ENCODE measurements around the gene TMEM87B.
A peak's percentile ranks its signal among the peaks of the same experiment; 100 is the strongest.

TMEM87B gene

GRCh38 chr2:112046231-112046630, 8.8 kb upstream of the TMEM87B start:
- H3K27ac Mint-ChIP-seq = no peak overlapping the region
- peaks cover 3% of the 10 kb centered on the region for H3K4me1 Mint-ChIP-seq
- DNase-seq = no peak
- H3K9me3 Mint-ChIP-seq = no peaks in the 10 kb centered on the region
- H3K4me3 Mint-ChIP-seq = no peak overlapping the region
- CTCF ChIA-PET = interaction anchor here (1.4 to 5.3 kb wide), 2 partner anchors 14 to 158 kb away, joined by 5 to 52 read pairs; no protein-coding TSS in a partner anchor
- peaks cover 27% of the 10 kb centered on the region for H3K27me3 Mint-ChIP-seq
- H3K36me3 Mint-ChIP-seq = no peaks in the 10 kb centered on the region

- DNase-seq = no peak
- peaks cover 32% of the 10 kb centered on the region for H3K27me3 Mint-ChIP-seq
- CTCF ChIA-PET = interaction anchor here (0.8 to 5.3 kb wide), 9 partner anchors 11 to 160 kb away, joined by 3 to 52 read pairs (median 4); partner anchors contain the start of gene MERTK
- H3K27ac Mint-ChIP-seq = no peak overlapping the region
- peaks cover 3% of the 10 kb centered on the region for H3K4me1 Mint-ChIP-seq
- H3K36me3 Mint-ChIP-seq = no peaks in the 10 kb centered on the region
- H3K4me3 Mint-ChIP-seq = no peak overlapping the region
- no peaks in the 10 kb centered on the region for H3K9me3 Mint-ChIP-seq
Observed at GRCh38 chr2:112047537-112048235, 7.4 kb upstream of the TMEM87B start.

- no peak for DNase-seq
- Mint-ChIP-seq H3K27me3 (peaks cover 32% of the 10 kb centered on the region), H3K36me3 (no peaks in the 10 kb centered on the region), H3K27ac (no peak overlapping the region), H3K9me3 (no peaks in the 10 kb centered on the region), H3K4me3 (no peak overlapping the region), H3K4me1 (peaks cover 3% of the 10 kb centered on the region)
- CTCF ChIA-PET = interaction anchor here (0.8 to 5.3 kb wide), 6 partner anchors 10 to 160 kb away, joined by 3 to 52 read pairs (median 4); no protein-coding TSS in a partner anchor
Observed at GRCh38 chr2:112048236-112048592, 6.9 kb upstream of the TMEM87B start.

GRCh38 chr2:112048887-112049286, 6.2 kb upstream of the TMEM87B start:
- peak; percentile 38 for DNase-seq
- Mint-ChIP-seq H3K27ac (no peak overlapping the region), H3K9me3 (no peaks in the 10 kb centered on the region), H3K4me1 (peaks cover 10% of the 10 kb centered on the region), H3K4me3 (no peak overlapping the region), H3K36me3 (no peaks in the 10 kb centered on the region), H3K27me3 (peaks cover 31% of the 10 kb centered on the region)
- CTCF ChIA-PET = interaction anchor here (0.7 to 5.3 kb wide), 7 partner anchors 9 to 161 kb away, joined by 3 to 52 read pairs (median 5); partner anchors contain the start of gene MERTK

DNA sequence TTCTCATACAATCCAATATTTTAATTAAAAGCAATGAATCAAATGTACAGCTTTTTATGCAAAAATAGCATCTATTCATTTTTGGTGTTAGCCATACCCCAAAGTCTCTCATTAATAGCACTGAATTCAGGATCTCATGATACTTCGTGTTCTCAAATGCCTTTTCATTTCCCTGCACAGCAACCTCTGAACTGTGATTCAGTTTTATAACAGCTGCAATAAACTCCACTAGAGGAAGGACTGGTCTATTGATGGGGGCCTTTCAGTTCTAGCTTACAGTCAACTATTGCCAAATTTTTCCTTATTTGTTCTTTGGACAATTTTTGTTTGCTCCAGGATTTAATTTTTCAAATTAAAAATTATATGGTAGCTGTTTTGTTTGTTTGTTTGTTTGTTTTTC, 4.8 kb upstream of the TMEM87B start:
- CTCF ChIA-PET = interaction anchor here (0.6 to 5.3 kb wide), 8 partner anchors 13 to 533 kb away, joined by 3 to 52 read pairs (median 3); no protein-coding TSS in a partner anchor
- H3K27ac Mint-ChIP-seq = no peak overlapping the region
- H3K27me3 Mint-ChIP-seq = peaks cover 19% of the 10 kb centered on the region
- no peaks in the 10 kb centered on the region for H3K36me3 Mint-ChIP-seq
- no peaks in the 10 kb centered on the region for H3K9me3 Mint-ChIP-seq
- DNase-seq = no peak
- H3K4me1 Mint-ChIP-seq = peaks cover 12% of the 10 kb centered on the region
- no peak overlapping the region for H3K4me3 Mint-ChIP-seq

- peak overlapping the region; percentile 99 for H3K27ac Mint-ChIP-seq
- peak overlapping the region; percentile 94 for H3K4me3 Mint-ChIP-seq
Observed at GRCh38 chr2:112053917-112054846, 887 bp upstream of the TMEM87B start.

GRCh38 chr2:112055730-112056625, 909 bp downstream of the TMEM87B start:
- Mint-ChIP-seq H3K27ac (peak overlapping the region; percentile 96), H3K36me3 (peaks cover 20% of the 10 kb centered on the region), H3K27me3 (peaks cover 4% of the 10 kb centered on the region), H3K4me3 (peak overlapping the region; percentile 78), H3K9me3 (no peaks in the 10 kb centered on the region), H3K4me1 (peaks cover 42% of the 10 kb centered on the region)
- peak; percentile 54 for DNase-seq
- CTCF ChIA-PET = interaction anchor here (0.9 kb wide), 1 partner anchor 8 kb away, joined by 3 read pairs; no protein-coding TSS in a partner anchor

More at GRCh38 chr2:112053917-112054846, 887 bp upstream of the TMEM87B start:
- H3K36me3 Mint-ChIP-seq = peaks cover 12% of the 10 kb centered on the region
- no peaks in the 10 kb centered on the region for H3K9me3 Mint-ChIP-seq
- peaks cover 41% of the 10 kb centered on the region for H3K4me1 Mint-ChIP-seq
- CTCF ChIA-PET = interaction anchor here (1.2 kb wide), 1 partner anchor 167 kb away, joined by 5 read pairs; no protein-coding TSS in a partner anchor
- peak; percentile 98 for DNase-seq
- peaks cover 4% of the 10 kb centered on the region for H3K27me3 Mint-ChIP-seq

- peak overlapping the region; percentile 96 for H3K27ac Mint-ChIP-seq
- H3K9me3 Mint-ChIP-seq = no peaks in the 10 kb centered on the region
- H3K4me3 Mint-ChIP-seq = peak overlapping the region; percentile 78
- no peak for DNase-seq
- H3K4me1 Mint-ChIP-seq = peaks cover 42% of the 10 kb centered on the region
- peaks cover 4% of the 10 kb centered on the region for H3K27me3 Mint-ChIP-seq
- CTCF ChIA-PET = no interaction called here
- H3K36me3 Mint-ChIP-seq = peaks cover 24% of the 10 kb centered on the region
Observed at GRCh38 chr2:112056626-112056987, 1.5 kb downstream of the TMEM87B start.

DNA sequence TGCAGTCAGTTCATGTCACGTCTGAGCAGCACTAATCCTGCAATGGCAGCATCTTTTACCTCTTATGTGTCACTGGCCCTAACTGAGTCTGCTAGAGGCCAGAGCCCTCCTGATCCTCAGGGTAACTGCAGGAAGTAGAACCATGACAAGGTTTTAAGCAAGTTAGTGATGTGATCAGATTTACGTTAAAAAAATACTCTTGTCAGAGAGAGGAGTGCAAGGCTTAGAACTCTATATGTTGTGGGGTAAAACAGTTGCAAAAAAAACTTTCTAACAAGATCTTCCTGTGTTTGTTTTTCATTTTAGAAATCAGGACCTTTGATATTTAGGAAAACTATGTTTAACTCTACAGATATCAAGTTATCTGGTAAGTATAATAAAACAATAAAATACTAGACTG, 4.6 kb downstream of the TMEM87B start:
- Mint-ChIP-seq H3K27me3 (no peaks in the 10 kb centered on the region), H3K4me1 (peaks cover 51% of the 10 kb centered on the region), H3K27ac (no peak overlapping the region), H3K9me3 (no peaks in the 10 kb centered on the region), H3K4me3 (no peak overlapping the region), H3K36me3 (peaks cover 54% of the 10 kb centered on the region)
- CTCF ChIA-PET = interaction anchor here (1.9 kb wide), 1 partner anchor 13 kb away, joined by 5 read pairs; no protein-coding TSS in a partner anchor
- DNase-seq = no peak

DNA sequence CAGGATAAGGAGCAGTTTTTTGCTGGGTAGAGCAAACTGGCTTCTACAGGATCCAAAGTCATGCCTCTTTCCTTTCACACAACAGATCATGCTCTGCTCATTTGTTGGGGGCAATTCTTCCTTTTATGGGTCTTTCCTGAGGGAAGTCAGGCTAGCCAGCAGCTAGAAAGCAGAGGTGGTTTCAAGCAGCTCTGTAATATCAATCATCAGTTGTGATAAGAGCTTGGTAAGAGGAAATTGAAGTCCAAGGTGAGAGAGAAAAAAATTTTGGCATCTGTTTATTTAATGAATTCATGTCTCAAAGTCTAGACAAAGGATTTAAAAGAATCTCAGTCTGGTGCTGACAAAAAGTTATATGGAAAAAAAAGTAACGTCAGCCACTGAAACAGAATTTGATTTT, 6.2 kb downstream of the TMEM87B start:
- CTCF ChIA-PET = no interaction called here
- no peak for DNase-seq
- H3K4me3 Mint-ChIP-seq = no peak overlapping the region
- peaks cover 56% of the 10 kb centered on the region for H3K4me1 Mint-ChIP-seq
- peaks cover 61% of the 10 kb centered on the region for H3K36me3 Mint-ChIP-seq
- no peaks in the 10 kb centered on the region for H3K9me3 Mint-ChIP-seq
- no peak overlapping the region for H3K27ac Mint-ChIP-seq
- H3K27me3 Mint-ChIP-seq = no peaks in the 10 kb centered on the region

DNA sequence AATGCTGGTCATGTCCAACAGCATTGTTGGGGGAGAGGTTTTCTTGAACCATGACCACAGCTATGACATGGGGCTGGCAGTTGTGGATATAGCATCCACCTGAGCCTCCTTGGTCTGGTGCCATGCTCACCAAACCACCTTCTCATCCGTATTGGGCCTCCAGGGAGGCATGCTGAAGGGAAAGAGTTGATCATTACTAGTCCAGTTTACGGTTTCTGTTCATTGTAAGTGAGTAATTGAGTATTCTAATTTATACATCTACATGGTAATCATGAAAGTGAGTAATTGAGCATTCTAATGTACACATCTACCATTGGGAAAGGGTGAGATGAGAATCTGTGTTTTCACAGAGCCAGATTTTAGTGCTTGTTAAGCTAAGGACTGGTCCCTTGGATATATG, 6.8 kb downstream of the TMEM87B start:
- CTCF ChIA-PET = no interaction called here

GRCh38 chr2:112062894-112063293, 7.8 kb downstream of the TMEM87B start:
- H3K4me1 Mint-ChIP-seq = peaks cover 45% of the 10 kb centered on the region
- H3K27ac Mint-ChIP-seq = no peak overlapping the region
- CTCF ChIA-PET = interaction anchor here (1.7 kb wide), 1 partner anchor 13 kb away, joined by 6 read pairs; no protein-coding TSS in a partner anchor
- no peak for DNase-seq
- H3K9me3 Mint-ChIP-seq = no peaks in the 10 kb centered on the region
- H3K36me3 Mint-ChIP-seq = peaks cover 73% of the 10 kb centered on the region
- H3K27me3 Mint-ChIP-seq = no peaks in the 10 kb centered on the region
- no peak overlapping the region for H3K4me3 Mint-ChIP-seq

More for the DNA sequence above, 6.8 kb downstream of the TMEM87B start:
- no peak overlapping the region for H3K4me3 Mint-ChIP-seq
- no peak for DNase-seq
- H3K27ac Mint-ChIP-seq = no peak overlapping the region
- no peaks in the 10 kb centered on the region for H3K9me3 Mint-ChIP-seq
- H3K27me3 Mint-ChIP-seq = no peaks in the 10 kb centered on the region
- peaks cover 53% of the 10 kb centered on the region for H3K4me1 Mint-ChIP-seq
- H3K36me3 Mint-ChIP-seq = peaks cover 63% of the 10 kb centered on the region

- Mint-ChIP-seq H3K4me3 (no peak overlapping the region), H3K36me3 (peaks cover 74% of the 10 kb centered on the region)
Observed at GRCh38 chr2:112065486-112065885, 10.4 kb downstream of the TMEM87B start.

More at GRCh38 chr2:112065486-112065885, 10.4 kb downstream of the TMEM87B start:
- CTCF ChIA-PET = no interaction called here
- H3K9me3 Mint-ChIP-seq = peaks cover 6% of the 10 kb centered on the region
- H3K4me1 Mint-ChIP-seq = peaks cover 32% of the 10 kb centered on the region
- DNase-seq = no peak
- H3K27me3 Mint-ChIP-seq = no peaks in the 10 kb centered on the region
- peak overlapping the region; percentile 63 for H3K27ac Mint-ChIP-seq

Data from activated naive CD4-positive, alpha-beta T cell treated with anti-CD3 and anti-CD28 coated beads, Interleukin-2, amount 10 ng/mL, durations not matched to agents 7 days and 5 days (primary cell).